ENCODE data around the gene ADCY10.

- TF ChIP-seq CTCF (IDR thresholded peaks at IDR 0.05) = no peak
- TF ChIP-seq REST (IDR thresholded peaks at IDR 0.05; ENCODE audit: insufficient read depth in 1 of 2, low read depth in 2 of 2, low read length in 1 of 2) = no peak
Observed at GRCh38 chr1:167922611-167923074, 8.7 kb upstream of the ADCY10 start.
